SH-SY5Y (cell line): ENCODE results near the gene IFNL4.

Source experiments
- GATA2 ChIP-seq: IDR thresholded peaks from 2 replicates; pipeline ENCODE4 v1.6.1; 2011; ENCODE audit warnings: mild to moderate bottlenecking, low read depth, low read length
- GATA3 ChIP-seq: IDR thresholded peaks from 2 replicates; pipeline ENCODE4 v1.6.1; 2011; ENCODE audit warnings: low read depth, mild to moderate bottlenecking, low read length, moderate library complexity

Gene IFNL4

DNA sequence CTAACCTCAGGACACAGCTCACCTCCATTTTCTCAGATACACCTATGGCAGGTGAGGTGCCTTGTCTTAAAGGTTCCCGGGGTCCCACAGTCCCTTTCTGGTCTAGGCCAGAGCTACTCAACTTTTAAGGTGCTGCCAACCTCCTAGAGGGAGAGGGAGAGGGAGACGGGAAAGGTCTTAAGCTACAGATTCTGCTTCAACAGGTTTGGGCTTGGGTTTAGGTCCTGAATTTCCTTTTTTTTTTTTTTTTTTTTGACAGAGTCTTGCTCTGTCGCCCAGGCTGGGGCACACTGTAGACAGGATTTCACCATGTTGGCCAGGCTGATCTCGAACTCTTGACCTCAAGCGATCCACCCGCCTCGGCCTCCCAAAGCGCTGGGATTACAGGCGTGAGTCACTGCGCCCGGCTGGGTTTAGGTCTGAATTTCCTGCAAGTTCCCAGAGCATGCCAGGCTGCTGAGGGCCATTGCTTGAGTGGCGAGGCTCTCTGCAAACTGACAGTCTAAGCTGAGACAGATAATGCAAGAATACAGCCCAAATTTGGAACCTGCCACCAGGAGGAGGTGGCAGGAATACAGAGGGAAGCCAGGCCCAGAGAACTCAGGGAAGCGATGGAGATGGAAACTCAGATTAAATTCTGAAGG, 36.8 kb downstream of the IFNL4 start:
- TF ChIP-seq GATA2 = no peak

DNA sequence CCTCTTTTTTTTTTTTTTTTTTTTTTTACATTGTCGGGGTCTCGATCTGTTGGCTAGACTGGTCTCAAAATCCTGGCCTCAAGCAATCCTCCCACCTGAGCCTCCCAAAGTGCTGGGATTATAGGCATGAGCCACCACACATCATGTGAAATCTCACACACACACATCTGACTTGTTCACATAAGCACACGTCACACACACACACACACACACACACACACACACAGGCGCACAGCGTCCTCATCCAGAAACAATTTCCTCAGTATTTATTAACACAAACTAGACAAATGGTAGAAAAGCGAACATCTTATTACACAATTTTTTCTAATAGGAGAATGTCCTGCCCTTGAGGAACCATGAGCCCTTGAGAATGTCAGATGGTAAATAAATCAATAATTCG, 39.5 kb downstream of the IFNL4 start:
- TF ChIP-seq GATA2 = no peak
- no peak for TF ChIP-seq GATA3

GRCh38 chr19:39208175-39208795, 40.4 kb downstream of the IFNL4 start:
- TF ChIP-seq GATA3 = no peak
- TF ChIP-seq GATA2 = no peak

GRCh38 chr19:39207293-39207836, 41.3 kb downstream of the IFNL4 start:
- TF ChIP-seq GATA3 (no peak), GATA2 (no peak)

- TF ChIP-seq GATA2 (no peak), GATA3 (no peak)
Measured at GRCh38 chr19:39206122-39206521, 42.5 kb downstream of the IFNL4 start.

- TF ChIP-seq GATA3 (no peak), GATA2 (no peak)
Measured at GRCh38 chr19:39205449-39205764, 43.2 kb downstream of the IFNL4 start.

- no peak for TF ChIP-seq GATA3
- no peak for TF ChIP-seq GATA2
Measured at GRCh38 chr19:39203372-39204341, 45.0 kb downstream of the IFNL4 start, which contains the start of gene SYCN. Gene SYCN (minus strand): TSS chr19:39204263. CDS start chr19:39204254, 9 bp downstream.

- TF ChIP-seq GATA2 (no peak), GATA3 (no peak)
Measured at GRCh38 chr19:39202998-39203355, 45.7 kb downstream of the IFNL4 start.

DNA sequence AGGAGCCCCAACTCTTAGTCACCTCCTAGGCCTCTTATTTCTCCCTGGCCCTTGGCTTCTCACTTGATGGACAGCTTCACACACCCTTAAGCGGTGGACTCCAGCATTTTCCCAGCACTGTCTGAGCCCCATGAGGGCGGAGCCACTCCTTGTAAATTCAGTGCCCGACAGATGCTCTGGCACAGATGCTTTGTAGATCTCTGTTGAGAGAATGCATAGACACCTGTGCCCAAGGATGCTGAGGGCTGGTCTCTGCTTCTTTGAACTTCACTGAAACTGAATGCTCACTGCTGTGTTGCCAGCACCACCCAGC, 47.9 kb downstream of the IFNL4 start:
- no peak for TF ChIP-seq GATA2
- TF ChIP-seq GATA3 = no peak

DNA sequence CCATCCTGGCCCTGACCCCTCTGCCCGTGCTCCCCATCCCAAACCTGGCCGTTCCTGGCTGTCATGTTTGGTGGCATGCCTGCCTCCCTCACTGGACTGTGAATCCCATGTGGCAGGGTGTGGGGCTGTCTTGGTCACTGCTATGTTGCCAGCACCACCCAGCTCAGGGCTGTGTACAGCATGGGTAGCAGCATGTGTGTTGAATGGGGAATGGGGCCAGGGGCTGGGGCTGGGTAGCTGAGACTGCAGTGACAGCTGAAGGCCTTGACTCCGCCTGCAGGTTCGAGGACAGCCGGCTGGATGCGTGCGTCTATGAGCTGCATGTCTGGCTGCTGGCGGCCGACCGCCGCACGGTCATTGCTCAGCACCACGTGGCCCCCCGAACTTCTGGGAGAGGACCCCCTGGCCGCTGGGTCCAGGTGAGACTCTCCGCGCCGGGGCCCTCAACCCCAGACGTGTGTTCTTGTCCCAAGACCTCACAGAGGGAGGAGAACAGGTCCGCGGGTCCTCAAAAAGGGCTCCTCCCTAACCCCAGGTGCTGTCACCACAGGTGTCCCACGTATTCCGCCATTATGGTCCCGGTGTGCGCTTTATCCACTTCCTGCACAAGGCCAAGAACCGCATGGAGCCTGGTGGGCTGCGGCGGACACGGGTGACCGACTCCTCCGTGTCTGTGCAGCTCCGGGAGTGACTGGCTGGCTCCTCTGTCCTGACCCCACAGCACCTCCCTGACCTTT, 48.4 kb downstream of the IFNL4 start:
- no peak for TF ChIP-seq GATA3
- TF ChIP-seq GATA2 = no peak

- TF ChIP-seq GATA2 (no peak), GATA3 (no peak)
Measured at GRCh38 chr19:39199025-39199424, 49.6 kb downstream of the IFNL4 start.

DNA sequence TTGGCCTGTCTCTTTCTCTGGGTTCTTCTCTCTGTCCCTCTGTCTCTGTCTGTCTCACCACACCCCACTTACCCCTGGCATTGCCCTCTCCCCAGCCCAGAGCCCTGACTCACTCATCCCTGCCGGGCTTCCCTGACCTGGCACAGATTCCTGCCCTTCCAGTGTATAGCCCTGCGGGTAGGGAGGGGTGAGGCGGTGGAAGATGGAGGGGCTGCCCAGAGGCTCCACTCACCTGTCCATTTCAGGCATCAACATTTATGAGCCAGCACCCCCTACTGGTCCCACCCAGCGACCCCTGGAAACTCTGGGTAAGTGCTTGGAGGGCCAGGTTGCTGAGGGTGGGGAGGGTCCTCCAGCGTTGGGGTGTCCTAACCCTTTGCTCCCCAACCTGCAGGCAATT, 50.8 kb downstream of the IFNL4 start:
- TF ChIP-seq GATA2 = no peak
- no peak for TF ChIP-seq GATA3

DNA sequence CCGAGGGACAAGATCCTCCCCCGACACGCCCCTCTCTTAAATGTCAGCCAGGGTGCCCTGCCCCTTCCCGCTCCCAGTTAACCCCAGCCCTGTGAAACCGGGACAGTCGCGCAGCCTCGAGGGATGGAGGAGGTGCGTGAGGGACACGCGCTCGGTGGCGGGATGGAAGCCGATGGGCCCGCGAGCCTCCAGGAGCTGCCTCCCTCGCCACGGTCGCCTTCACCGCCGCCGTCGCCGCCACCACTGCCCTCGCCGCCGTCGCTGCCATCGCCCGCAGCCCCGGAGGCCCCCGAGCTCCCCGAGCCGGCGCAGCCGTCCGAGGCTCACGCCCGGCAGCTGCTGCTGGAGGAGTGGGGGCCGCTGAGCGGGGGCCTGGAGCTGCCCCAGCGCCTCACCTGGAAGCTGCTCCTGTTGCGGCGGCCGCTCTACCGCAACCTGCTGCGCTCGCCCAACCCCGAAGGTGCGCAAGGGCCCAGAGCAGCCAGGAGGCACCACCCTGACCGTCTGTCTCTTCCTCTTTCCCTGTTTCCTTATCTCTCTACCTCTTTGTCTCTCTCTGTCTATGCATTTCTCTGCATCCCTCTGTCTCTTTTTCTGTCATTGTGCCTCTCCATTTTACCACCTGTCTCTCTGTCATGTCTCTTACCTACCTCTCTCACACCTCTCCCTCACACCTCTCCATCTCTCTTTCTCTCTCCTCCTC, 51.6 kb downstream of the IFNL4 start, which contains the start of gene NCCRP1:
NCCRP1 (plus strand) TSS at position 105 of the 703 bp plus-strand sequence; CDS start at position 124, 19 bp downstream.
- TF ChIP-seq GATA3 (no peak), GATA2 (no peak)
